Measurements from ENCODE around the gene MEAF6.
A peak's percentile ranks its signal among the peaks of the same experiment; 100 is the strongest.
"Not testable (repeated sequence)": the region's sequence is repeated elsewhere in the genome, so short reads cannot be mapped to it uniquely, and the experiment has no call there.

MEAF6 gene

GRCh38 chr1:37514350-37515184 lies at the start of gene MEAF6:
Gene MEAF6, minus strand, starts transcription at chr1:37514766. Its CDS starts 20 bp downstream, at chr1:37514746.
- Histone ChIP-seq H3K27me3 (ENCODE audit: control insufficient read depth in 1 of 2, insufficient read depth in 2 of 2, low read length in 2 of 2) (no peaks in the 10 kb centered on the region), H3K9ac (ENCODE audit: low read depth in 1 of 2, low read length in 2 of 2) (peak within 1 kb of the TSS; percentile 57 to 98), H3K36me3 (ENCODE audit: control insufficient read depth in 1 of 2, insufficient read depth in 2 of 2, low read length in 2 of 2) (peaks cover 0 to 12% of the 10 kb centered on the region in 2 donors), H3K4me1 (ENCODE audit: control insufficient read depth in 1 of 2, insufficient read depth in 2 of 2, low read length in 2 of 2) (peaks cover 13 to 16% of the 10 kb centered on the region in 2 donors), H3K9me3 (ENCODE audit: control insufficient read depth in 1 of 2, low read length in 2 of 2) (no peaks in the 10 kb centered on the region), H3K4me3 (ENCODE audit: low read depth in 1 of 2, low read length in 2 of 2) (peak within 1 kb of the TSS; percentile 73 to 85), H3K27ac (ENCODE audit: low read depth, low read length) (peak within 1 kb of the TSS; percentile 88)

GRCh38 chr1:37562984-37563383 lies 48.4 kb upstream of the MEAF6 start:
- Histone ChIP-seq H3K4me1 (ENCODE audit: control insufficient read depth in 1 of 2, insufficient read depth in 2 of 2, low read length in 2 of 2) (no peaks in the 10 kb centered on the region), H3K36me3 (ENCODE audit: control insufficient read depth in 1 of 2, insufficient read depth in 2 of 2, low read length in 2 of 2) (peaks cover 23 to 37% of the 10 kb centered on the region in 2 donors), H3K9me3 (ENCODE audit: control insufficient read depth in 1 of 2, low read length in 2 of 2) (no peaks in the 10 kb centered on the region), H3K27me3 (ENCODE audit: control insufficient read depth in 1 of 2, insufficient read depth in 2 of 2, low read length in 2 of 2) (no peaks in the 10 kb centered on the region), H3K27ac (ENCODE audit: low read depth, low read length) (no peak overlapping the region), H3K4me3 (ENCODE audit: low read depth in 1 of 2, low read length in 2 of 2) (no peak overlapping the region), H3K9ac (ENCODE audit: low read depth in 1 of 2, low read length in 2 of 2) (no peak overlapping the region)

GRCh38 chr1:37561133-37562132 lies 46.9 kb upstream of the MEAF6 start:
- Histone ChIP-seq H3K27ac (ENCODE audit: low read depth, low read length) (no peak overlapping the region), H3K9ac (ENCODE audit: low read depth in 1 of 2, low read length in 2 of 2) (no peak overlapping the region), H3K4me3 (ENCODE audit: low read depth in 1 of 2, low read length in 2 of 2) (no peak overlapping the region), H3K9me3 (ENCODE audit: control insufficient read depth in 1 of 2, low read length in 2 of 2) (no peaks in the 10 kb centered on the region), H3K27me3 (ENCODE audit: control insufficient read depth in 1 of 2, insufficient read depth in 2 of 2, low read length in 2 of 2) (no peaks in the 10 kb centered on the region), H3K36me3 (ENCODE audit: control insufficient read depth in 1 of 2, insufficient read depth in 2 of 2, low read length in 2 of 2) (peaks cover 9 to 22% of the 10 kb centered on the region in 2 donors), H3K4me1 (ENCODE audit: control insufficient read depth in 1 of 2, insufficient read depth in 2 of 2, low read length in 2 of 2) (peaks cover 3 to 5% of the 10 kb centered on the region in 2 donors)

GRCh38 chr1:37560401-37561132 lies 46.0 kb upstream of the MEAF6 start:
- peaks cover 6 to 8% of the 10 kb centered on the region in 2 donors for H3K4me1 ChIP-seq (ENCODE audit: control insufficient read depth in 1 of 2, insufficient read depth in 2 of 2, low read length in 2 of 2)
- no peaks in the 10 kb centered on the region for H3K9me3 ChIP-seq (ENCODE audit: control insufficient read depth in 1 of 2, low read length in 2 of 2)
- no peak overlapping the region for H3K9ac ChIP-seq (ENCODE audit: low read depth in 1 of 2, low read length in 2 of 2)
- no peaks in the 10 kb centered on the region for H3K27me3 ChIP-seq (ENCODE audit: control insufficient read depth in 1 of 2, insufficient read depth in 2 of 2, low read length in 2 of 2)
- no peak overlapping the region for H3K4me3 ChIP-seq (ENCODE audit: low read depth in 1 of 2, low read length in 2 of 2)
- H3K27ac ChIP-seq (ENCODE audit: low read depth, low read length), result no peak overlapping the region
- H3K36me3 ChIP-seq (ENCODE audit: control insufficient read depth in 1 of 2, insufficient read depth in 2 of 2, low read length in 2 of 2), result peaks cover 2 to 13% of the 10 kb centered on the region in 2 donors

GRCh38 chr1:37559957-37560379 lies 45.4 kb upstream of the MEAF6 start:
- H3K4me1 ChIP-seq (ENCODE audit: control insufficient read depth in 1 of 2, insufficient read depth in 2 of 2, low read length in 2 of 2); H3K9me3 ChIP-seq (ENCODE audit: control insufficient read depth in 1 of 2, low read length in 2 of 2); H3K4me3 ChIP-seq (ENCODE audit: low read depth in 1 of 2, low read length in 2 of 2); H3K27me3 ChIP-seq (ENCODE audit: control insufficient read depth in 1 of 2, insufficient read depth in 2 of 2, low read length in 2 of 2); H3K9ac ChIP-seq (ENCODE audit: low read depth in 1 of 2, low read length in 2 of 2); H3K27ac ChIP-seq (ENCODE audit: low read depth, low read length); H3K36me3 ChIP-seq (ENCODE audit: control insufficient read depth in 1 of 2, insufficient read depth in 2 of 2, low read length in 2 of 2): not testable (repeated sequence)

GRCh38 chr1:37559080-37559479 lies 44.5 kb upstream of the MEAF6 start:
- Histone ChIP-seq H3K4me1 (ENCODE audit: control insufficient read depth in 1 of 2, insufficient read depth in 2 of 2, low read length in 2 of 2) (peaks cover 6 to 8% of the 10 kb centered on the region in 2 donors), H3K27me3 (ENCODE audit: control insufficient read depth in 1 of 2, insufficient read depth in 2 of 2, low read length in 2 of 2) (no peaks in the 10 kb centered on the region), H3K27ac (ENCODE audit: low read depth, low read length) (no peak overlapping the region), H3K9ac (ENCODE audit: low read depth in 1 of 2, low read length in 2 of 2) (no peak overlapping the region), H3K4me3 (ENCODE audit: low read depth in 1 of 2, low read length in 2 of 2) (no peak overlapping the region), H3K36me3 (ENCODE audit: control insufficient read depth in 1 of 2, insufficient read depth in 2 of 2, low read length in 2 of 2) (peaks cover 0 to 3% of the 10 kb centered on the region in 2 donors), H3K9me3 (ENCODE audit: control insufficient read depth in 1 of 2, low read length in 2 of 2) (no peaks in the 10 kb centered on the region)

GRCh38 chr1:37558411-37558810 lies 43.8 kb upstream of the MEAF6 start:
- H3K4me3 ChIP-seq (ENCODE audit: low read depth in 1 of 2, low read length in 2 of 2), result no peak overlapping the region

GRCh38 chr1:37557402-37557801 lies 42.8 kb upstream of the MEAF6 start:
- peaks cover 19 to 21% of the 10 kb centered on the region in 2 donors for H3K4me1 ChIP-seq (ENCODE audit: control insufficient read depth in 1 of 2, insufficient read depth in 2 of 2, low read length in 2 of 2)
- no peaks in the 10 kb centered on the region for H3K27me3 ChIP-seq (ENCODE audit: control insufficient read depth in 1 of 2, insufficient read depth in 2 of 2, low read length in 2 of 2)
- H3K9me3 ChIP-seq (ENCODE audit: control insufficient read depth in 1 of 2, low read length in 2 of 2), result no peaks in the 10 kb centered on the region
- peak overlapping the region in 1 of 2 donors; percentile 65 for H3K4me3 ChIP-seq (ENCODE audit: low read depth in 1 of 2, low read length in 2 of 2)
- H3K27ac ChIP-seq (ENCODE audit: low read depth, low read length), result no peak overlapping the region
- no peak overlapping the region for H3K9ac ChIP-seq (ENCODE audit: low read depth in 1 of 2, low read length in 2 of 2)
- peaks cover 0 to 1% of the 10 kb centered on the region in 2 donors for H3K36me3 ChIP-seq (ENCODE audit: control insufficient read depth in 1 of 2, insufficient read depth in 2 of 2, low read length in 2 of 2)

More at GRCh38 chr1:37558411-37558810, 43.8 kb upstream of the MEAF6 start:
- Histone ChIP-seq H3K27ac (ENCODE audit: low read depth, low read length) (no peak overlapping the region), H3K27me3 (ENCODE audit: control insufficient read depth in 1 of 2, insufficient read depth in 2 of 2, low read length in 2 of 2) (no peaks in the 10 kb centered on the region), H3K9ac (ENCODE audit: low read depth in 1 of 2, low read length in 2 of 2) (no peak overlapping the region), H3K9me3 (ENCODE audit: control insufficient read depth in 1 of 2, low read length in 2 of 2) (no peaks in the 10 kb centered on the region), H3K36me3 (ENCODE audit: control insufficient read depth in 1 of 2, insufficient read depth in 2 of 2, low read length in 2 of 2) (peaks cover 0 to 3% of the 10 kb centered on the region in 2 donors), H3K4me1 (ENCODE audit: control insufficient read depth in 1 of 2, insufficient read depth in 2 of 2, low read length in 2 of 2) (peaks cover 9 to 11% of the 10 kb centered on the region in 2 donors)

GRCh38 chr1:37556712-37557196 lies 42.2 kb upstream of the MEAF6 start, which contains the start of gene DNALI1:
Gene DNALI1, plus strand, starts transcription at chr1:37556940. Its CDS starts 55 bp downstream, at chr1:37556995.
- H3K4me3 ChIP-seq (ENCODE audit: low read depth in 1 of 2, low read length in 2 of 2), result peak within 1 kb of the TSS; percentile 62 to 65
- H3K9me3 ChIP-seq (ENCODE audit: control insufficient read depth in 1 of 2, low read length in 2 of 2), result no peaks in the 10 kb centered on the region
- peak within 1 kb of the TSS; percentile 36 to 63 for H3K9ac ChIP-seq (ENCODE audit: low read depth in 1 of 2, low read length in 2 of 2)
- H3K4me1 ChIP-seq (ENCODE audit: control insufficient read depth in 1 of 2, insufficient read depth in 2 of 2, low read length in 2 of 2), result peaks cover 20 to 22% of the 10 kb centered on the region in 2 donors
- no peaks in the 10 kb centered on the region for H3K27me3 ChIP-seq (ENCODE audit: control insufficient read depth in 1 of 2, insufficient read depth in 2 of 2, low read length in 2 of 2)
- peak within 1 kb of the TSS; percentile 14 for H3K27ac ChIP-seq (ENCODE audit: low read depth, low read length)
- H3K36me3 ChIP-seq (ENCODE audit: control insufficient read depth in 1 of 2, insufficient read depth in 2 of 2, low read length in 2 of 2), result peaks cover 0 to 4% of the 10 kb centered on the region in 2 donors
